GM18526 (cell line): ENCODE measurements around the gene DOHH.

Experiments used
- POLR2A ChIP-seq: IDR thresholded peaks from 3 replicates; pipeline ENCODE4 v1.6.1; 2011; ENCODE audit not compliant: insufficient read length; ENCODE audit errors: extremely low read depth

DOHH gene

DNA sequence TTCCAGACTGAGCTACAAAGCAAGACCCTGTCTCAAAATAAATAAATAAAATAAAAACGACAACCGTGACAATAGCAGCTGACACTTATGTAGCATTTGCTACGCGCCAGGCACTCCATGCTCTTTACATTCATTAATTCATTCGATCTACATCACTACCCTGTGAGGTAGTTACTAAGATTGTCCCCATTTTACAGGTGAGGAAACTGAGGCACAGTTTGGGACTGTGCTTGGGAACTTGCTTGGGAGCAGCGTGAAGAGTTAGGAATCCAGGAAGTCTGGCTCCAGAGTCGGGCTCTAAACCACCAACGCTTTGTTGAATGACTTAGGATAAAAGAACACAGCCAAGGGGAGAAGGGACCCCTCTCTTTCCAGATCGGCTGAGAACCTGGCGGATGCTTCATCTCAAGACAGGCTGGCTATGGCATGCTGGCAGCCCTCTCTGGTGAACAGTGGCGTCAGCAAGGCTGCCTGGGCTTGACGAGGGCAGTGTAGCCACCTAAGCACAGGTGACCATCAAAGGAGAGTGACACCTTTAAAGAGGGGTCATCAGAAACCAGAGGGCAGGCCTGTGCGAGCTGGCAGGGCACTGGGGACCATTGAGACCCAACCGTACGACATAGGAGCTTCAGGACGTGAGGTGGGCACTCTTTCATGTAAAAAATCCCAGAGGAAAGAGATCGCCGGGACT, 591 bp downstream of the DOHH start:
- no peak for TF ChIP-seq POLR2A

DNA sequence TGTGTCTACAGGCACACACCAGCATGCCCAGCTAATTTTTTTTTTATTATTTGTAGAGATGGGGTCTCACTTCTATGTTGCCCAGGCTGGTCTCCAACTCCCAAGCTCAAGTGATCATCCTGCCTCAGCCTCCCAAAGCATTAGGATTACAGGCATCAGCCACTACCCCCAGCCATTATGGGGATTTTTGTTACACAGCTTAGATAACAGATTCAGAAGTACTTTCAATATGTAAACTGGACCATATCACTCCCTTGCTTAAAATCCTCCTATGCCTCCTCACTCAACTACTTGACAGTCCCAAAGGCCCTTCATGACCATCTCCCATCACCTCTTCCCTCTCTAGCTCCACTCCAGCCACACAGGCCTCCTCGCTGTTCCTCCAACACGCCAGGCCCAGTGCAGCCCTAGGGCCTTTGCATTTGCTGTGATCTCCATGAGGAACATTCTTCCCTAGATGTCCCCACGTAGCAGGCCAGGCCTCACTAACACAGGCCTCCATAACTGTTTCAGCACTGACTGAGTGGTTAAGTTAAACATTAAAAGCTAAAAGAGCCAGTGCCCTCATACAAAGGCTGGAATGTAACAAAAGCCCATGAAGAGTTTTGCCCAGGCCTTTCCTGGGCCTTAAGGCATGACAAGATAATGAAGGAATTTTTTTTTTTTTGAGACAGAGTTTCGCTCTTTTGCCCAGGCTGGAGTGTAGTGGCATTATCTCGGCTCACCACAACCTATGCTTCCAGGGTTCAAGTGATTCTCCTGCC, 2.5 kb downstream of the DOHH start:
- no peak for TF ChIP-seq POLR2A

- no peak for TF ChIP-seq POLR2A
These were observed 3.8 kb downstream of the DOHH start for GRCh38 chr19:3496392-3497273.

- TF ChIP-seq POLR2A: no peak
These were observed 5.9 kb downstream of the DOHH start for GRCh38 chr19:3494559-3494958.

DNA sequence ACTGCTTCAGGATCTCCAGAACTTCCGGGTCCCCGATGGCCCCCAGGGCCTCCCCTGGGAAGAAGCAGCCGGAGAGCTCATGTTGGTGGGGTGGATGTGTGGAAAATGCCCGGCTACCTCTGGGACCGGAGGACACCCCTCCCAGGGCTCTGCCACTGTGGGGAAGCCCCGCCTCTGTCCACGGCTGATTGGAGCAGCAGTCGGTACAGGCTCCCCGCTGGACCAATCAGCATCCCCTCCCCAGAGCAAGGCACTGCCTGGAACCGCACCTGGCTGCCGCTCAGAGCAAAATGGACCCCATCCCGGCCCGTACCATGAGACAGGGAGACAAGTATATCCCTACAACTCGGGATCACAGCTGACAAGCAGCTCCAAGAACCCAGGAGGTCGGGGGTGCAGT, 6.4 kb downstream of the DOHH start:
- TF ChIP-seq POLR2A: no peak

GRCh38 chr19:3493651-3494050, 6.8 kb downstream of the DOHH start:
- TF ChIP-seq POLR2A: no peak

DNA sequence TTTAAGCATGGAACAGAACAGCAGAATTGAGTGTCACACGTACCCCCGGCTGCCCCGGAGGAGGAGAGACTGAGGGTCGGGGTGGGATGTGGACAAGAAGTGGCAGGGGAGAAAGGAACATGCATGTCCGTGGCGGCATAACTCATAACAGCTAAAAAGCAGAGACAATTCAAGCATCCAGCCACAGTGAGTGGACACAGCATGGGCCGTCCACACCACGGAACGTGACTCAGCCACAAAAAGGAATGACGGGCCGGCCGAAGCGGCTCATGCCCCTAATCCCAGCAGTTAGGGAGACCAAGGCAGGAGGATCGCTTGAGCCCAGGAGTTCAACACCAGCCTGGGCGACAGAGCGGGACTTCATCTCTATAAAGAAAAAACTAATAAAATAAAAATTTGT, 7.6 kb downstream of the DOHH start:
- TF ChIP-seq POLR2A: no peak

- no peak for TF ChIP-seq POLR2A
These were observed 8.2 kb downstream of the DOHH start for GRCh38 chr19:3492131-3492839.

- TF ChIP-seq POLR2A: no peak
These were observed 8.9 kb downstream of the DOHH start for GRCh38 chr19:3491396-3492119.

DNA sequence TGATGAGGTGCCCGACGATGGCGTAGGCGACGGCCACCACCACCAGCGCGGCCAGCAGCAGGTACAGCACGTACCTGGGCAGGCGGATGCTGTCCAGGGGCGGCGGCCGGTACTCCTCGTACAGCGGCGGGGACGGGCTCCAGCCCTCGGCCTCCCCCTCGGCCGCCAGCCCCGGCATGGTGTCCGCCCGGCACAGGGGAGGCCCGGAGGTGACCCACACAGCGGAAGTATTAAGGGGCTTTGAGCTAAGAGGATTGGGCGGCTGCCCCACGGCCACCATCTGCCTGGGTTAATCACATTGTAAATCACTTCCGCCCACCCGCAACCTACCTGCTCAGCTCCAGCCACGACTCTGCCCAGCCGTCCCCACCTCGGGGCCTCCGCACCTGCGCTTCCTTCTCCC, 17.2 kb downstream of the DOHH start, which contains the start of gene SMIM44:
SMIM44 (minus strand) TSS at position 216 of the 403 bp plus-strand sequence; CDS start at position 178, 38 bp downstream.
- TF ChIP-seq POLR2A: no peak

- TF ChIP-seq POLR2A: no peak
These were observed 17.8 kb downstream of the DOHH start for GRCh38 chr19:3482507-3483225.

DNA sequence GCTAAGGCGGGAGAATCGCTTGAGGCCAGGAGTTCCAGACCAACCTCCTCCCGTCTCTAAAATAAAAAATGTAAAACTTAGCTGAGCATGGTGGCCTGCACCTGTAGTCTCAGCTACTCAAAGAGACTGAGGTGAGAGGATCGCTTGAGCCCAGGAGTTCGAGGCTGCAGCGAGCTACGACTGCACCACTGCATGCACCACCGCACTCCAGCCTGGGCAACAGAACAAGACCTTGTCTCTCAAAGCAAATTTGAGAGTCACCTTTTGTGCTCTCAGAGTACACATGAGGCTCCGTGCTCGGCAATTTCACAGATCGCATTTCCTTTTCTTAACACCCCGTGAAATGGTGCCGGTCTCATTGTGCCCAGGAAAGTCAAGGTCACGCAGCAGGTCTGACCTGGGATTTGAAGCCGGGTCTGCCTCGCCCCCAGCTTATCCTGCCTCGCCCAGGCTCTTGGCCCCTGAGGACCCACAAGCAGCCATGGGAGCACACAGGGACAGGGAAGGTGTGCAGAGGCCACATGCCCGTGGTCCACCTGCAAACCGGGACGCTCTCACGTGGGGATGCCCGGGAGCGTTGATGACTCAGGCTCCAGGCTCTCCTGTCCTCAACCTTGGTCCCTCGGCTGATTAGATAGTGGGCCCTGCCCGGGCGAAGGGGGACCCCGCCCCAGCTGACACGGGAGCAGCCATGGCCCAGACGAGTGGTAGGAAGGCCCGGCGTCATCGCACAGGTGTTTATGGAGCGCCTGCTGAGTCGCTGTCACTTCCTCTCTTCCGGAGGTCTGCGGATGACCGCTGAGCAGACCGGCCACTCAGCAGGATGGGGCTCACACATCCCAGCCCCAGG, 19.0 kb downstream of the DOHH start:
- no peak for TF ChIP-seq POLR2A

DNA sequence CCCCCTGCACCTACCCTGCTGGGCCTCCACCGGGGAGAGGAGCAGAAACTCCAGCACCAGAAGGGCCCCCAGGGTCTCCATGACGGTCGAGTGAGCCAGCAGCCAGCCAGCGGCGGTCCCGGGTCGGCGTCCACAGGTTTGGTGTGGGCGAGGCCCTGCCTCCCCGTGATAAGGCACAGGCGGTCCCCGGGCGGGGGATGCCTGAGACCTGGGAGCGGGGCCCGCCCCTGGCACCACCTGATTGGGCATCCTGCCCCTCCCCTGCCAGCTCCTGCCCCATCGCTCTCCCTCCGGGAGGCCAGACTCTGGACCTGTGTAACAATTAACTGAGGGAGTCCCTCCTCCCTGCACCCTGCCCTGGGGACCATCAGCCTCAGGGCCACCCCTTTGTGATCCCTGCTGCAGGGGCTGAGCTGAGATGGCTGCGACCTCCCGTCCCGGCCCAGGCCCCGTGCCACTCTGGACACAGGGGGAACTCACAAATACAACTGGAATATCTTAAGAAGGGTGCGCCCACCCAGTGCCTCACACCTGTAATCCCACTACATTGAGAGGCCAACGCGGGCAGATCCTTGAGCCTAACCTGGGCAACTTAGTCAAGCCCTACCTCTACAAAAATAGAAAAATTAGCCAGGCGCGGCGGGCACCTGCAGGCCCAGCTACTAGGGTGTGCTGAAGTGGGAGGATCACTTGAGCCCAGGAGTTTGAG, 19.9 kb downstream of the DOHH start, which contains the start of gene SMIM24:
SMIM24 (minus strand) TSS at position 143 of the 709 bp plus-strand sequence; CDS start at position 81, 62 bp downstream.
- TF ChIP-seq POLR2A: no peak
